AG10803 (cell line): ENCODE measurements around the gene GNAI3.

Source experiments
- DNase-seq: peaks from one replicate; pipeline ENCODE4 v3.0.0; 2010; ENCODE audit warnings: low read depth
- H3K4me3 ChIP-seq: 2 replicates; pipeline ENCODE4 v1.5.1; 2011; ENCODE audit warnings: mild to moderate bottlenecking, low read length, control low read depth
- CTCF ChIP-seq: conservative IDR thresholded peaks from 2 replicates; pipeline ENCODE4 v1.5.1; 2011; ENCODE audit warnings: mild to moderate bottlenecking, low read length, control low read depth, inconsistent platforms

GNAI3 gene

GRCh38 chr1:109503935-109504334 is 44.5 kb upstream of the GNAI3 start:
- TF ChIP-seq CTCF = no peak
- DNase-seq = no peak
- H3K4me3 ChIP-seq = no peak overlapping the region

GRCh38 chr1:109504974-109505373 is 43.4 kb upstream of the GNAI3 start:
- H3K4me3 ChIP-seq = no peak overlapping the region
- DNase-seq = no peak

GRCh38 chr1:109508001-109508872 is 40.2 kb upstream of the GNAI3 start:
- H3K4me3 ChIP-seq = no peak overlapping the region
- no peak for DNase-seq
- no peak for TF ChIP-seq CTCF

More at GRCh38 chr1:109504974-109505373, 43.4 kb upstream of the GNAI3 start:
- no peak for TF ChIP-seq CTCF

GRCh38 chr1:109508873-109509175 is 39.6 kb upstream of the GNAI3 start:
- DNase-seq = no peak
- peak overlapping the region; percentile 40; the same call in 1 of the 2 replicates for H3K4me3 ChIP-seq
- no peak for TF ChIP-seq CTCF

GRCh38 chr1:109509176-109510134 is 39.0 kb upstream of the GNAI3 start, which contains the start of gene AMIGO1:
AMIGO1 (minus strand) TSS chr1:109509727; CDS start chr1:109508912, 815 bp downstream.
- no peak for TF ChIP-seq CTCF
- peak; percentile 27 for DNase-seq
- H3K4me3 ChIP-seq = peak within 1 kb of the TSS; percentile 71

- no peak for TF ChIP-seq CTCF
- no peak overlapping the region for H3K4me3 ChIP-seq
- DNase-seq = no peak
These were observed 35.2 kb upstream of the GNAI3 start for GRCh38 chr1:109513110-109513710.
